ENCODE results near the gene OR8J1.

DNA sequence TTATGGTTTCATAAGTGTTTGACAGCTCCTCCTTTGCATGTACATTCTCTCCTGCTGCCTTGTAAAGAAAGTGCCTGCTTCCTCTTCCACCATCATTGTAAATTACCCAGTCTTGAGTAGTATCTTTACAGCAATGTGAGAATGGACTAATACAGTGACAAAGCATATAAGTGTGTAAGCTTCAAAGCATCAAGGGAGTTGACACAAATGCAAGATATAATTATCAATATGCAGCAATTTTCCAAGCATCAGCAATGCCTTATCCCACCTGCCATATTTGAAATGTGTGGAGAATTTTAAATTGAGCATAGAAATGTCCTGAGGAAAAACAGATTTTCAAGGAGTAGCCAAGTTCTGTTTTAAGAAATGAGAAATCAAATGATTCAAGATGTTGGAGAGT, 56.7 kb downstream of the OR8J1 start:
- TF ChIP-seq ZNF174 (tag by site-specific recombination; IDR thresholded peaks at IDR 0.05) (no peak), ZNF530 (tag by site-specific recombination; IDR thresholded peaks at IDR 0.05; ENCODE audit: low read depth) (no peak), ZNF132 (tag by site-specific recombination; IDR thresholded peaks at IDR 0.05; ENCODE audit: borderline replicate concordance) (no peak), ZNF747 (tag by site-specific recombination; IDR thresholded peaks at IDR 0.05) (no peak), REST (tag by site-specific recombination; IDR thresholded peaks at IDR 0.05) (no peak), ZNF202 (tag by site-specific recombination; IDR thresholded peaks at IDR 0.05; ENCODE audit: borderline replicate concordance) (no peak)
